ENCODE data around the gene FAM3D. TPM values are rescaled to one million over a fixed set of nuclear protein-coding genes. Genes with fewer than 3 reads are reported as not detected.
"Not testable (repeated sequence)": the region's sequence is repeated elsewhere in the genome, so short reads cannot be mapped to it uniquely, and the experiment has no call there.

The FAM3D gene
- total RNA-seq (2014; rRNA removed; shearing (Covaris generic); ENCODE audit: low replicate concordance): not detected in 2 replicates

DNA sequence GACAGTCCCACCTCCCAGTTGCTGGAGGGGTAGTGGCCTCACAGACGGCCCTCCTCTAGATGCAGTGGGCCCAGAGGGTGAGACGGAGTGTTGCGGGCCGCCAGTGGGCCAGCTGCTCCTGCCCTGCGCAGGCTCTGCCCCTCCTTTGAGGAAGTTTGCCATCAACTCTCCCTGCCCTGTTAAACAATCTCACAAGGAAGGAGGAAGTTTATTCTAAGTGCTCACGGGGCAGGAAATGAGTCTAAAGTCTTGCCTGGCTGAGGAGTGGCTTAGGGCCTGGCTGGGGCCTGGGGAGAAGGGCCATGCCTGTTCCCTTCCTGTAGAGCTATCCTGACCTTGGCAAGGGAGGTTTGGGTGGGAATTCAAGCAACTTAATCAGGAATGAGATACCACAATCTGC is at the start of gene FAM3D:
Gene FAM3D (minus strand): TSS at position 92 of the 400 bp plus-strand sequence. CDS start 11,211 bp downstream, outside the sequence.
- in situ Hi-C loops (cut with HindIII; ENCODE audit: low pct_unique_long_range_greater_than_20kb, low sequenced_read_pairs): no loop called here

DNA sequence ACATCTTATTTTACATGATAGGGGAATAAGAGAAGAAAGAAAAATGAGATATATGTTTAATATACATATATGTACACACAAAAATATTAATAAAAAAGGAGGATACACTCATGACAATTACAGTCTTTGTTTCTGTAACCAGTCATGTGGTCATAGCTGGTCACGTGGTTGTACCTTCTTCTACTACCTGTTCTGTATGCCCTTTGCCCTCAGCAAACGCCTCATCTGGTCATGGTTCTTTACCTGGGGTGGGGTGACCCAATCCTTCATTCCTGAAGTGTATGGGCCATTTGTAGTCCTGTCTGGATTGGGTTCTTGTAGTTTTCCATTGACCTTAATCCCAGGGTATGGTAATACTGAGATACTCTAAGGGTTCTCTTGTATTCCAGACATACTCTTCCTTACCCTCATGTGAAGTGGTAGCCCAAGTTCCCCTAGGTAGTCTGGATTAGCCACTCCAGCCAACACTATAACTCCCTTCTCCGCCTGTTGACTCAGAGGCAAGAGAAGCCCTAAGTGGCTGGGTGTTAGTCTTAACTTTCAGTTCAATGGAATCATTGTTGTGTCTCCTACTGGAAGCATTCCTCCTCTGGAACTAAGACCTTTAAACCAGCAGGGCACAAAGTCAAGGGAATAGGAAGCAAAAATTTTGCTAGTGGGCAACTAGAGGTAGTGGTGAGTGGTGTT is 47.3 kb upstream of the FAM3D start:
- in situ Hi-C loops (cut with HindIII; ENCODE audit: low pct_unique_long_range_greater_than_20kb, low sequenced_read_pairs): no loop called here
- no peak for DNase-seq (ENCODE audit: low read depth)

More for the DNA sequence above, at the start of gene FAM3D:
- DNase-seq (ENCODE audit: low read depth): no peak

- in situ Hi-C loops (cut with HindIII; ENCODE audit: low pct_unique_long_range_greater_than_20kb, low sequenced_read_pairs): no loop called here
- DNase-seq (ENCODE audit: low read depth): no peak
Observed at GRCh38 chr3:58711871-58712270, 45.3 kb upstream of the FAM3D start.

DNA sequence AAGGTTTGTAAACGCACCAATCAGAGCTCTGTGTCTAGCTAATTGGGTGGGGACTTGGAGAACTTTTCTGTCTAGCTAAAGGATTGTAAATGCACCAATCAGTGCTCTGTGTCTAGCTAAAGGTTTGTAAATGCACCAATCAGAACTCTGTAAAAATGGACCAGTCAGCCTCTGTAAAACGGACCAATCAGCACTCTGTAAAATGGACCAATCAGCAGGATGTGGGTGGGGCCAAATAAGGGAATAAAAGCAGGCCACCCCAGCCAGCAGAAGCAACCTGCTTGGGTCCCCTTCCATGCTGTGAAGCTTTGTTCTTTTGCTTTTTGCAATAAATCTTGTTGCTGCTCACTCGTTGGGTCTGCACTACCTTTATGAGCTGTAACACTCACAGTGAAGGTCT is 42.4 kb upstream of the FAM3D start:
- in situ Hi-C loops (cut with HindIII; ENCODE audit: low pct_unique_long_range_greater_than_20kb, low sequenced_read_pairs); DNase-seq (ENCODE audit: low read depth): not testable (repeated sequence)

- in situ Hi-C loops (cut with HindIII; ENCODE audit: low pct_unique_long_range_greater_than_20kb, low sequenced_read_pairs): no loop called here
- no peak for DNase-seq (ENCODE audit: low read depth)
Observed at GRCh38 chr3:58708116-58708791, 41.7 kb upstream of the FAM3D start.

DNA sequence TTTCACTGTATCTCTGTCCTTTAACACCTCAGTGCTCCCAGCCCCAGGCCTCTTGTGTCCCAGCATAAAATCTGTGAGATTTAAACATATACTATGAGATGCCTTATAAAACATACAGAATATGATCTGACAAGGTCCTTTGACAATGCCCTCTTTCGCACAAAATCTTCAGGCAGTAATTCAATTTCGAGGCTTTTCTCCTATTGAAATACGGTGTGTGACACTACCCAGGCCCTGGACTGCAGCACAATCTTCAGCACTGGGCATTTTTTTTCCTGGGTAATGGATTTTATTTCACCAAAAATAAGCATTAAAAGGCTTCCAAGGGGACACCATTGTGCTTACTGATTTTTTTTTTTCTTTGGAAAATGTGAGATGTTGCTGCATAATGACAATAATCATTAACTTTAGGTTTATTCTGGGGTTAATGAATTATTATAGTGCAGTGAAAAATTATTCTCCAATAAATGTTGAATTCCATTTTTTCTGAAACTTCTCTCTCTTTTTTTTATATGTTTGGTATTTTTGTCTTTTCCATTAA is 40.9 kb upstream of the FAM3D start:
- in situ Hi-C loops (cut with HindIII; ENCODE audit: low pct_unique_long_range_greater_than_20kb, low sequenced_read_pairs): no loop called here
- DNase-seq (ENCODE audit: low read depth): no peak

DNA sequence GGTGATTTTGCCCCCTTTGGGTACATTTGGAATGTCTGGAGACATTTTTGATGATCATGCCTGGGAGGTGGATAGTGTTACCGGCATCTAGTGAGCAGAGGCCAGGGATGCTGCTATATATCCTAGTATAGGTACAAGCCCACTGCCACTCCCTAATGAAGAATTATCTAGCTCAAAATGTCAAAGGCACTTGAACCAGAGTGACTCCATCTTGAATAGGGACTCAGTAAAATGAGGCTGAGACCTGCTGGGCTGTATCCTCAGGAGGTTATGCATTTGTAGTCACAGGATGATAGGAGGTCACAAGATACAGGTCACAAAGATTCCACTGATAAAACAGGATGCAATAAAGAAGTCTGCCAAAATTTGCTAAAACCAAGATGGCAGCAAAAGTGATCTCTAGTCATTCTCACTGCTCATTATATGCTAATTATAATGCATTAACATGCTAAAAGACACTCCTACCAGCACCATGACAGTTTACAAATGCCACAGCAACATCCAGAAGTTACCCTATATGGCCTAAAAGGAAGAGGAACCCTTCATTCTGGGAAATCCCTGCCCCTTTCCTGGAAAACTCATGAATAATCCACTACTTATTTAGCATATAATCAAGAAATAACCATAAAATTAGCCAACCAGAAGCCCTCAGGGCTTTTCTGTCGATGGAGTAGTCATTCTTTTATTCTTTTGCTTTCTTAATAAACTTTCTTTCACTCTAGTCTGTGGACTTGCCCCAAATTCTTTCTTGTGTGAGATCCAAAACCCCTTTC is 40.0 kb upstream of the FAM3D start:
- DNase-seq (ENCODE audit: low read depth): no peak

GRCh38 chr3:58704745-58705144 is 38.2 kb upstream of the FAM3D start:
- no peak for DNase-seq (ENCODE audit: low read depth)
- in situ Hi-C loops (cut with HindIII; ENCODE audit: low pct_unique_long_range_greater_than_20kb, low sequenced_read_pairs): no loop called here

More for the DNA sequence above, 40.0 kb upstream of the FAM3D start:
- in situ Hi-C loops (cut with HindIII; ENCODE audit: low pct_unique_long_range_greater_than_20kb, low sequenced_read_pairs): no loop called here

- DNase-seq (ENCODE audit: low read depth); in situ Hi-C loops (cut with HindIII; ENCODE audit: low pct_unique_long_range_greater_than_20kb, low sequenced_read_pairs): not testable (repeated sequence)
Observed at GRCh38 chr3:58704304-58704703, 37.7 kb upstream of the FAM3D start.

- in situ Hi-C loops (cut with HindIII; ENCODE audit: low pct_unique_long_range_greater_than_20kb, low sequenced_read_pairs): no loop called here
- DNase-seq (ENCODE audit: low read depth): no peak
Observed at GRCh38 chr3:58698246-58698645, 31.7 kb upstream of the FAM3D start.

DNA sequence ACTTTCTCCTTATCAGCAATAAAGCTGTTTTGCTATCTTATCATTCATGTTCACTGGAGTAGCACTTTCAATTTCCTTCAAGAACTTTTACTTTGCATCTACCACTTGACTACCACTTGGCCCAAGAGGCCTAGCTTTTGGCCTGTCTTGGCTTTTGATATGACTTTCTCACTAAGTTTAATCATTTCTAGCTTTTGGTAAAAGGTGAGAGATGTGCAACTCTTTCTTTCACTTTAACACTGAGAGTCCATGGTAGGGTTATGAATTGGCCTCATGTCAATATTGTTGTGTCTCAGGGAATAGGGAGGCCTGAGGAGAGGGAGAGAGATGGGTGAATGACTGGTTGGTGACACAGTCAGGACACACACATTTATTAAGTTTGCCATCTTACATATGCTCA is 31.0 kb upstream of the FAM3D start:
- no peak for DNase-seq (ENCODE audit: low read depth)
- in situ Hi-C loops (cut with HindIII; ENCODE audit: low pct_unique_long_range_greater_than_20kb, low sequenced_read_pairs): no loop called here

DNA sequence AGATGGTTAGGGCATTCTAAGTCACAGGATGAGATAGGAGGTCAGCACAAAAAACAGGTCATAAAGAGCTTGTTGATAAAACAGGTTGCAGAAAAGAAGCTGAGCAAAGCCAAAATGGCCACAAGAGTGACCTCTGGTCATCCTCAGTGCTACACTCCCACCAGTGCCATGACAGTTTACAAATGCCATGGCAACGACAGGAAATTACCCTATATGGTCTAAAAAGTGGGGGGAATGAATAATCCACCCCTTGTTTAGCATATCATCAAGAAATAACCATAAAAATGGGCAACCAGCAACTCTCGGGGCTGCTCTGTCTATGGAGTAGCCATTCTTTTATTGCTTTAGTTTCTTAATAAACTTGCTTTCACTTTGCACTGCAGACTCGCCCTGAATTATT is 30.2 kb upstream of the FAM3D start:
- in situ Hi-C loops (cut with HindIII; ENCODE audit: low pct_unique_long_range_greater_than_20kb, low sequenced_read_pairs); DNase-seq (ENCODE audit: low read depth): not testable (repeated sequence)

DNA sequence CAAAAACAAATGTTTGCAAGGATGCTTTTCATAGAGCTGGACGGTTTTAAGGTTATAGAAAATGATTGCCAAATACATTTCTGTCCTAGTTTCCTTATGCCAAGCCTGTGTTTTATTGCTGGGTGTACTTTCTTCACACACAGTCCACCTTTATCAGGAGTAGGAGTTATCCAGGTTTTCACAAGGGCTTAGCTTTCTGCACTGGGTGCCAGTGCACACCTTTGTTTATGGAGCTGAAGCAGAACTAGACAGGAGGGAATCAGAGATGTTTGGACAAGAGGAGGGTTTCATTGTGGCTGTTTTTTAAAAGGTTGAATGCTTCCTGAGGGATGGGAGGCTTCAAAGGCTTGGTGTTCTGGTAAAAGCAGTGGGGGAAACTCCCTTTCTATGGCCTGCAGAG is 29.5 kb upstream of the FAM3D start:
- no peak for DNase-seq (ENCODE audit: low read depth)
- in situ Hi-C loops (cut with HindIII; ENCODE audit: low pct_unique_long_range_greater_than_20kb, low sequenced_read_pairs): no loop called here

- DNase-seq (ENCODE audit: low read depth); in situ Hi-C loops (cut with HindIII; ENCODE audit: low pct_unique_long_range_greater_than_20kb, low sequenced_read_pairs): not testable (repeated sequence)
Observed at GRCh38 chr3:58695284-58695683, 28.7 kb upstream of the FAM3D start.

GRCh38 chr3:58693940-58694850 is 27.6 kb upstream of the FAM3D start:
- in situ Hi-C loops (cut with HindIII; ENCODE audit: low pct_unique_long_range_greater_than_20kb, low sequenced_read_pairs): no loop called here
- DNase-seq (ENCODE audit: low read depth): no peak

- no peak for DNase-seq (ENCODE audit: low read depth)
- in situ Hi-C loops (cut with HindIII; ENCODE audit: low pct_unique_long_range_greater_than_20kb, low sequenced_read_pairs): no loop called here
Observed at GRCh38 chr3:58692484-58692883, 25.9 kb upstream of the FAM3D start.

- in situ Hi-C loops (cut with HindIII; ENCODE audit: low pct_unique_long_range_greater_than_20kb, low sequenced_read_pairs): no loop called here
- no peak for DNase-seq (ENCODE audit: low read depth)
Observed at GRCh38 chr3:58691997-58692396, 25.4 kb upstream of the FAM3D start.

DNA sequence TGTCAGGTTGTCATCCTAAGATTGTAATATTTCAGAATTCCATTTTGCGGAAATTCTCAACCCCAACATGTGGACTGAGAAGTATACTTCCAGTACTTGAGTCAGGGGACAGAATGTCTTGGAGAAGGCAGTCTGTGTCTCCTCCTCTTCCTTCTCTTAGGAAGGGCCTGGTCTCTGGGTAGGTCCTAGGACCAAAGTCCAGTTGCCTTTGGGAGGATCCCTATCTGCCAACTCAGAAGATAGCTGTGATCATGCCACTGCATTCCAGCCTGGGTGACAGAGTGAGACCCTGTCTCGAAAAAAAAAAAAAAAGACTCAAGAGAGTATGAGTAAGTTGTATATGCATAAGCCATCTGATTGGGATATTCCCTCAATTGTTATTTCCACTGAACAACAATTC is 23.9 kb upstream of the FAM3D start:
- in situ Hi-C loops (cut with HindIII; ENCODE audit: low pct_unique_long_range_greater_than_20kb, low sequenced_read_pairs): no loop called here
- DNase-seq (ENCODE audit: low read depth): no peak
